Neural cell (in vitro differentiated cells): ENCODE measurements around the gene FAM163B. TPM values are rescaled to one million over a fixed set of nuclear protein-coding genes. Genes with fewer than 3 reads are reported as not detected.

Experiments
- H2AFZ ChIP-seq: fragments of 200-600, 300-800 bp; sonication (generic), shearing (Covaris generic); 2 replicates; pipeline ENCODE4 v1.6.0; 2014; ENCODE audit warnings: low read depth, mild to moderate bottlenecking, antibody characterized with exemption, low read length, moderate library complexity
- H3F3A ChIP-seq: fragments of 200-600 bp; shearing (Covaris generic); 2 replicates; pipeline ENCODE4 v1.6.1; 2016; ENCODE audit warnings: mild to moderate bottlenecking, moderate library complexity, mixed read lengths, antibody characterized with exemption, low read length; ENCODE audit not compliant: insufficient read depth, poor library complexity, severe bottlenecking
- H3K27ac ChIP-seq: fragments of 200-600, 300-800 bp; sonication (generic), shearing (Covaris generic); 2 replicates; pipeline ENCODE4 v1.5.1; 2014; ENCODE audit warnings: mild to moderate bottlenecking, low read length, moderate library complexity
- H3K27me3 ChIP-seq: fragments of 300-800, 200-600 bp; sonication (generic), shearing (Covaris generic); 2 replicates; pipeline ENCODE4 v1.6.0; 2014; ENCODE audit warnings: mild to moderate bottlenecking, low read depth, low read length, moderate library complexity; ENCODE audit not compliant: insufficient read depth
- H3K36me3 ChIP-seq: fragments of 300-800, 200-600 bp; sonication (generic), shearing (Covaris generic); 2 replicates; pipeline ENCODE4 v1.5.1; 2014; ENCODE audit warnings: mild to moderate bottlenecking, antibody characterized with exemption, low read length, moderate library complexity; ENCODE audit not compliant: insufficient read depth
- H3K4me2 ChIP-seq: fragments of 300-800, 200-600 bp; sonication (generic), shearing (Covaris generic); 2 replicates; pipeline ENCODE4 v1.6.0; 2014; ENCODE audit warnings: mild to moderate bottlenecking, low read length
- H3K4me3 ChIP-seq: fragments of 300-800, 200-600 bp; sonication (generic), shearing (Covaris generic); 2 replicates; pipeline ENCODE4 v1.5.1; 2014; ENCODE audit warnings: mild to moderate bottlenecking, low read length, moderate library complexity
- H3K79me2 ChIP-seq: fragments of 200-600 bp; shearing (Covaris generic); replicated peaks from 2 replicates; pipeline ENCODE4 v1.6.0; 2014; ENCODE audit warnings: mild to moderate bottlenecking, low read length, moderate library complexity; ENCODE audit not compliant: insufficient read depth
- H3K9ac ChIP-seq: fragments of 300-800, 200-600 bp; sonication (generic), shearing (Covaris generic); 2 replicates; pipeline ENCODE4 v1.6.1; 2016; ENCODE audit warnings: mild to moderate bottlenecking, low read length, mixed read lengths
- H3K9me2 ChIP-seq: fragments of 200-600 bp; shearing (Covaris generic); 2 replicates; pipeline ENCODE4 v1.6.1; 2016; ENCODE audit warnings: mild to moderate bottlenecking, low read length, mixed read lengths; ENCODE audit not compliant: insufficient read depth
- H3K9me3 ChIP-seq: fragments of 200-600, 300-800 bp; sonication (generic), shearing (Covaris generic); 2 replicates; pipeline ENCODE4 v1.6.1; 2016; ENCODE audit warnings: mild to moderate bottlenecking, mixed run types, low read length, moderate library complexity, mixed read lengths
- H4K20me1 ChIP-seq: fragments of 200-600 bp; shearing (Covaris generic); 2 replicates; pipeline ENCODE4 v1.6.1; 2016; ENCODE audit warnings: mild to moderate bottlenecking, mixed run types; ENCODE audit not compliant: insufficient read depth
- EP300 ChIP-seq: fragments of 450-650 bp; conservative IDR thresholded peaks from 2 replicates; pipeline ENCODE4 v1.6.1; 2014; ENCODE audit warnings: antibody characterized with exemption, mild to moderate bottlenecking, moderate library complexity; ENCODE audit not compliant: poor library complexity, severe bottlenecking
- EZH2 ChIP-seq: fragments of 200-600, 300-800 bp; shearing (Covaris generic), sonication (generic); IDR thresholded peaks from 2 replicates; pipeline ENCODE4 v1.6.1; 2014; ENCODE audit warnings: antibody characterized with exemption, low read length, borderline replicate concordance, mild to moderate bottlenecking; ENCODE audit not compliant: insufficient read depth, poor library complexity, severe bottlenecking
- MXI1 ChIP-seq: fragments of 450-650 bp; conservative IDR thresholded peaks from 2 replicates; pipeline ENCODE4 v1.6.1; 2014; ENCODE audit warnings: antibody characterized with exemption, mild to moderate bottlenecking; ENCODE audit not compliant: poor library complexity, severe bottlenecking
- POLR2AphosphoS5 ChIP-seq: IDR thresholded peaks from 2 replicates; pipeline ENCODE4 v1.6.1; 2012
- RAD21 ChIP-seq: fragments of 450-650 bp; conservative IDR thresholded peaks from 2 replicates; pipeline ENCODE4 v1.6.1; 2014; ENCODE audit warnings: antibody characterized with exemption, mild to moderate bottlenecking, moderate library complexity
- SMC3 ChIP-seq: fragments of 450-650 bp; conservative IDR thresholded peaks from 2 replicates; pipeline ENCODE4 v1.6.1; 2014; ENCODE audit warnings: antibody characterized with exemption, mild to moderate bottlenecking, moderate library complexity; ENCODE audit not compliant: poor library complexity
- TAF1 ChIP-seq: IDR thresholded peaks from 2 replicates; pipeline ENCODE4 v1.6.1; 2012; ENCODE audit warnings: low read depth
- polyA plus RNA-seq: library from polyadenylated mRNA; depleted of rRNA; stranded (reverse); fragments of >200 nt; gene quantifications from 2 replicates; pipeline ENCODE4 v1.2.3, GENCODE V29; 2014
- TF ChIP-seq, protein P1 (sequence below): fragments of 450-650 bp; IDR thresholded peaks from 2 replicates; pipeline ENCODE4 v1.5.1; 2014; ENCODE audit warnings: antibody characterized with exemption, mild to moderate bottlenecking, moderate library complexity; ENCODE audit not compliant: poor library complexity, severe bottlenecking
- TF ChIP-seq, protein P2 (sequence below): IDR thresholded peaks from 2 replicates; pipeline ENCODE4 v1.6.1; 2012; ENCODE audit warnings: borderline replicate concordance

The FAM163B gene
- polyA plus RNA-seq, 1 donor from 2014 or later = 1.5 TPM

DNA sequence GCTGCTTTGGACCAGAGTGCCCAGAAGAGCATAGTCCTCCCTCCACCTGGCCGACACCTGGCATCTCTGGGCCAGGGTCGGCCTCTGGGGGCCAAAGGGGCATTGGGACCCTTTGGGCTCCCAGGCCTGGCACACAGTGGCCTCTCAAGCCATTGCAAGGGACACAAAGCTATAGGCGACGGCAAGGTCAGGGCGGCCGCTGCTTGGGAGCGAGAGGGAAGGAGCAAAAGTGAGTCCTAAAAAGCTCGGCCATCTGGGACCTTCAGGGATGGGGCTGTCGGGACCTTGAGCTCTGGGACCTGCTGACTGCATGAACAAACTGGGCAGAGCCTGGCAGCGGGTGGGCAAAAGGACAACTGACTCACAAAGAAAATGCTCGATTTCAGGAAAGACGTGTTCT lies 40.8 kb upstream of the FAM163B start:
- Histone ChIP-seq H3K27me3 (no peaks in the 10 kb centered on the region), H3K79me2 (no peaks in the 10 kb centered on the region), H3K36me3 (no peaks in the 10 kb centered on the region), H4K20me1 (no peaks in the 10 kb centered on the region), H3K4me2 (no peak overlapping the region), H3K4me3 (no peak overlapping the region), H3K9me3 (no peaks in the 10 kb centered on the region), H2AFZ (no peak overlapping the region), H3K27ac (no peak overlapping the region), H3K9ac (no peak overlapping the region), H3K9me2 (no peaks in the 10 kb centered on the region), H3F3A (no peaks in the 10 kb centered on the region)
- TF ChIP-seq, protein P1, sequence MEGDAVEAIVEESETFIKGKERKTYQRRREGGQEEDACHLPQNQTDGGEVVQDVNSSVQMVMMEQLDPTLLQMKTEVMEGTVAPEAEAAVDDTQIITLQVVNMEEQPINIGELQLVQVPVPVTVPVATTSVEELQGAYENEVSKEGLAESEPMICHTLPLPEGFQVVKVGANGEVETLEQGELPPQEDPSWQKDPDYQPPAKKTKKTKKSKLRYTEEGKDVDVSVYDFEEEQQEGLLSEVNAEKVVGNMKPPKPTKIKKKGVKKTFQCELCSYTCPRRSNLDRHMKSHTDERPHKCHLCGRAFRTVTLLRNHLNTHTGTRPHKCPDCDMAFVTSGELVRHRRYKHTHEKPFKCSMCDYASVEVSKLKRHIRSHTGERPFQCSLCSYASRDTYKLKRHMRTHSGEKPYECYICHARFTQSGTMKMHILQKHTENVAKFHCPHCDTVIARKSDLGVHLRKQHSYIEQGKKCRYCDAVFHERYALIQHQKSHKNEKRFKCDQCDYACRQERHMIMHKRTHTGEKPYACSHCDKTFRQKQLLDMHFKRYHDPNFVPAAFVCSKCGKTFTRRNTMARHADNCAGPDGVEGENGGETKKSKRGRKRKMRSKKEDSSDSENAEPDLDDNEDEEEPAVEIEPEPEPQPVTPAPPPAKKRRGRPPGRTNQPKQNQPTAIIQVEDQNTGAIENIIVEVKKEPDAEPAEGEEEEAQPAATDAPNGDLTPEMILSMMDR = no peak
- no peak for TF ChIP-seq EP300
- TF ChIP-seq POLR2AphosphoS5 = no peak
- no peak for TF ChIP-seq SMC3
- TF ChIP-seq MXI1 = no peak
- no peak for TF ChIP-seq RAD21
- no peak for TF ChIP-seq EZH2
- TF ChIP-seq, protein P2, sequence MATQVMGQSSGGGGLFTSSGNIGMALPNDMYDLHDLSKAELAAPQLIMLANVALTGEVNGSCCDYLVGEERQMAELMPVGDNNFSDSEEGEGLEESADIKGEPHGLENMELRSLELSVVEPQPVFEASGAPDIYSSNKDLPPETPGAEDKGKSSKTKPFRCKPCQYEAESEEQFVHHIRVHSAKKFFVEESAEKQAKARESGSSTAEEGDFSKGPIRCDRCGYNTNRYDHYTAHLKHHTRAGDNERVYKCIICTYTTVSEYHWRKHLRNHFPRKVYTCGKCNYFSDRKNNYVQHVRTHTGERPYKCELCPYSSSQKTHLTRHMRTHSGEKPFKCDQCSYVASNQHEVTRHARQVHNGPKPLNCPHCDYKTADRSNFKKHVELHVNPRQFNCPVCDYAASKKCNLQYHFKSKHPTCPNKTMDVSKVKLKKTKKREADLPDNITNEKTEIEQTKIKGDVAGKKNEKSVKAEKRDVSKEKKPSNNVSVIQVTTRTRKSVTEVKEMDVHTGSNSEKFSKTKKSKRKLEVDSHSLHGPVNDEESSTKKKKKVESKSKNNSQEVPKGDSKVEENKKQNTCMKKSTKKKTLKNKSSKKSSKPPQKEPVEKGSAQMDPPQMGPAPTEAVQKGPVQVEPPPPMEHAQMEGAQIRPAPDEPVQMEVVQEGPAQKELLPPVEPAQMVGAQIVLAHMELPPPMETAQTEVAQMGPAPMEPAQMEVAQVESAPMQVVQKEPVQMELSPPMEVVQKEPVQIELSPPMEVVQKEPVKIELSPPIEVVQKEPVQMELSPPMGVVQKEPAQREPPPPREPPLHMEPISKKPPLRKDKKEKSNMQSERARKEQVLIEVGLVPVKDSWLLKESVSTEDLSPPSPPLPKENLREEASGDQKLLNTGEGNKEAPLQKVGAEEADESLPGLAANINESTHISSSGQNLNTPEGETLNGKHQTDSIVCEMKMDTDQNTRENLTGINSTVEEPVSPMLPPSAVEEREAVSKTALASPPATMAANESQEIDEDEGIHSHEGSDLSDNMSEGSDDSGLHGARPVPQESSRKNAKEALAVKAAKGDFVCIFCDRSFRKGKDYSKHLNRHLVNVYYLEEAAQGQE = no peak
- TF ChIP-seq TAF1 = no peak

DNA sequence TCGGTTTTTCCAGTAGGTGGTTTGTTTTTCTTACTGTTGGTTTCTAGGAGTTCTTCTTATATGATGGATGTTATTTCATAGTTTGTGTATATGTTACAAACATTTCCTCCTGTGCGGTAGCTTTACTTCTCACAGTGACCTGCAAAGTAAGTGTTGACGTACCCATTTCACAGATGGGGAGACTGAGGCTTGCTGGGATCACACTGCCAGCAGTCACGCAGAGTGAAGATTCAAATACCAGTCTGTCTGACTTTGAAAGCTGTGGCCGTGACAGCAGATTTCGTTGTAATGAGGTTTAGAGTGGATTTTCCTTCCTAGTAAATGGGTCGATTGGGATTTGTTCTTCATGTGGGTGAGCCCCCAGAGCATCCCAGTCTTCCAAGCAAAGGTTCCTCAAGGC lies 40.0 kb upstream of the FAM163B start:
- H3K9ac ChIP-seq = no peak overlapping the region
- TF ChIP-seq, protein P1 = no peak
- TF ChIP-seq MXI1 (no peak), SMC3 (no peak), POLR2AphosphoS5 (no peak), EP300 (no peak), EZH2 (no peak), RAD21 (no peak), TAF1 (no peak)
- TF ChIP-seq, protein P2 = no peak
- no peaks in the 10 kb centered on the region for H3K79me2 ChIP-seq

More for the DNA sequence above, 40.0 kb upstream of the FAM163B start:
- Histone ChIP-seq H2AFZ (no peak overlapping the region), H3F3A (no peaks in the 10 kb centered on the region), H3K36me3 (no peaks in the 10 kb centered on the region), H3K27me3 (no peaks in the 10 kb centered on the region), H3K4me2 (no peak overlapping the region), H4K20me1 (no peaks in the 10 kb centered on the region), H3K9me2 (no peaks in the 10 kb centered on the region), H3K27ac (no peak overlapping the region), H3K9me3 (no peaks in the 10 kb centered on the region), H3K4me3 (no peak overlapping the region)
